ENCODE data around the gene RLF. TPM values are rescaled to one million over a fixed set of nuclear protein-coding genes. Genes with fewer than 3 reads are reported as not detected.

Gene RLF
- total and polyA plus RNA-seq, 7 donors: 2.4 to 27.6 (median 19.9) TPM

- no peak for TF ChIP-seq EP300 (IDR thresholded peaks at IDR 0.05)
- TF ChIP-seq POLR2AphosphoS5 (IDR thresholded peaks at IDR 0.05): no peak
- no peak for TF ChIP-seq POLR2A (IDR thresholded peaks at IDR 0.05)
- no peak for TF ChIP-seq CTCF (IDR thresholded peaks at IDR 0.05)
- intact Hi-C loops (cut with DNase I): no loop called here
- H3K27me3 ChIP-seq: no peaks in the 10 kb centered on the region
- H3K4me1 ChIP-seq: peaks cover 0 to 28% (median 20%) of the 10 kb centered on the region in 4 donors
- H3K9me3 ChIP-seq: no peaks in the 10 kb centered on the region
- peaks cover 0 to 73% (median 29%) of the 10 kb centered on the region in 4 donors for H3K36me3 ChIP-seq
- no peak overlapping the region for H3K4me3 ChIP-seq
- WGBS, 2 donors: 60 to 72% methylated on average over 3 of the region's 3 CpGs
- no peak for DNase-seq
- H3K27ac ChIP-seq: no peak overlapping the region
Observed at GRCh38 chr1:40270152-40270834, 109.1 kb downstream of the RLF start.

GRCh38 chr1:40272653-40273213, 111.5 kb downstream of the RLF start:
- Histone ChIP-seq H3K27me3 (no peaks in the 10 kb centered on the region), H3K36me3 (peaks cover 0 to 92% (median 29%) of the 10 kb centered on the region in 4 donors), H3K9me3 (no peaks in the 10 kb centered on the region), H3K27ac (no peak overlapping the region), H3K4me1 (peaks cover 0 to 21% (median 10%) of the 10 kb centered on the region in 4 donors), H3K4me3 (no peak overlapping the region)
- intact Hi-C loops (cut with DNase I): no loop called here
- no peak for TF ChIP-seq CTCF (IDR thresholded peaks at IDR 0.05)
- no peak for TF ChIP-seq POLR2AphosphoS5 (IDR thresholded peaks at IDR 0.05)
- TF ChIP-seq POLR2A (IDR thresholded peaks at IDR 0.05): no peak
- no peak for TF ChIP-seq EP300 (IDR thresholded peaks at IDR 0.05)
- WGBS, 2 donors: 92 to 94% methylated on average over 3 of the region's 3 CpGs
- no peak for DNase-seq

DNA sequence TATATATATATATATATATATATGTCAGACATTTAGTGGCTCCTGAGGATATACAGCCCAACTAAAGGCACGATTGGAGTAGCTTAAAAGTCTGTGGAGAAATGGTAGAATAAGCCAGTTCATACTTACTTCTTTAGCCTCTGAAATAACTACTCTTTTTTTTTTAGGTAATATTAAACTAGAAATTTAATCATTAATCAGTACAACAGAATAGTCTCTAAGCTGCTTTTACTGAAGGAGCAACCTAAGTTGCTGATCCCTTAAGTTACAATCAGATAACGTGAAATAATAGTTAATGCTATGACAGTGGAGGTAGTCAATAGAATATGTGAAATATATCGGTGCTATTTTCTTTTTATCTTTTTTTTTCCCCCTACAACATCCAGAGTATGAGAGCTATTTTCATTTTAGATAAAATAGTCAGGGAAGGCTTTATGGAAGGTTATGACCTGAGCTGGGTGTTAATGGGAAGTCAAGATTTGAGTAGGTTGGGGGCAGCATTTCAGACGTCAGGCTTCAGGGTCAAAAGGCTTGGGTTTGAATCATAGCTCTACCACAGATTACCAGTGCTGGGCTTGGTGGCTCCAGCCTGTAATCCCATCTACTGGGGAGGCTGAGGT, 112.5 kb downstream of the RLF start:
- peaks cover 0 to 92% (median 29%) of the 10 kb centered on the region in 4 donors for H3K36me3 ChIP-seq

GRCh38 chr1:40274331-40274730, 113.1 kb downstream of the RLF start:
- intact Hi-C loops (cut with DNase I): no loop called here

More for the DNA sequence above, 112.5 kb downstream of the RLF start:
- TF ChIP-seq EP300 (IDR thresholded peaks at IDR 0.05) (no peak), CTCF (IDR thresholded peaks at IDR 0.05) (no peak), POLR2A (IDR thresholded peaks at IDR 0.05) (no peak), POLR2AphosphoS5 (IDR thresholded peaks at IDR 0.05) (no peak)
- Histone ChIP-seq H3K27ac (no peak overlapping the region), H3K4me3 (no peak overlapping the region), H3K27me3 (no peaks in the 10 kb centered on the region), H3K4me1 (peaks cover 0 to 12% (median under 1%) of the 10 kb centered on the region in 4 donors), H3K9me3 (no peaks in the 10 kb centered on the region)
- DNase-seq: no peak
- intact Hi-C loops (cut with DNase I): no loop called here
- WGBS, 2 donors: 80 to 92% methylated on average over 4 of the region's 4 CpGs

More at GRCh38 chr1:40274331-40274730, 113.1 kb downstream of the RLF start:
- peaks cover 0 to 5% (median 0%) of the 10 kb centered on the region in 4 donors for H3K4me1 ChIP-seq
- TF ChIP-seq POLR2AphosphoS5 (IDR thresholded peaks at IDR 0.05): no peak
- TF ChIP-seq POLR2A (IDR thresholded peaks at IDR 0.05): no peak
- no peak for TF ChIP-seq CTCF (IDR thresholded peaks at IDR 0.05)
- TF ChIP-seq EP300 (IDR thresholded peaks at IDR 0.05): no peak
- peaks cover 0 to 92% (median 29%) of the 10 kb centered on the region in 4 donors for H3K36me3 ChIP-seq
- DNase-seq: no peak
- no peaks in the 10 kb centered on the region for H3K9me3 ChIP-seq
- H3K4me3 ChIP-seq: no peak overlapping the region
- H3K27me3 ChIP-seq: no peaks in the 10 kb centered on the region
- no peak overlapping the region for H3K27ac ChIP-seq
- 96% methylated on average over 2 of the region's 2 CpGs for WGBS, 2 donors
